Activated CD4-positive, alpha-beta T cell treated with anti-CD3 and anti-CD28 coated beads, Interleukin-2, amount 10 ng/mL, durations not matched to agents 24 days and 14 days (primary cell): Measurements from ENCODE around the gene CTSS. TPM values are rescaled to one million over a fixed set of nuclear protein-coding genes. Genes with fewer than 3 reads are reported as not detected.
"Not testable (repeated sequence)": the region's sequence is repeated elsewhere in the genome, so short reads cannot be mapped to it uniquely, and the experiment has no call there.

Experiments used
- DNase-seq: peaks from one replicate; pipeline ENCODE4 v3.0.0; 2022
- H3K27ac Mint-ChIP-seq: one replicate; pipeline ENCODE4 v1.8.0; 2022; ENCODE audit warnings: mild to moderate bottlenecking, mixed read lengths
- H3K27me3 Mint-ChIP-seq: one replicate; pipeline ENCODE4 v1.8.0; 2022; ENCODE audit warnings: mixed read lengths
- H3K36me3 Mint-ChIP-seq: one replicate; pipeline ENCODE4 v1.8.0; 2022; ENCODE audit warnings: low read depth, mild to moderate bottlenecking, mixed read lengths
- H3K4me1 Mint-ChIP-seq: one replicate; pipeline ENCODE4 v1.8.0; 2021; ENCODE audit warnings: mixed read lengths
- H3K4me3 Mint-ChIP-seq: one replicate; pipeline ENCODE4 v1.8.0; 2022; ENCODE audit warnings: mild to moderate bottlenecking, moderate library complexity, mixed read lengths
- H3K9me3 Mint-ChIP-seq: one replicate; pipeline ENCODE4 v1.8.0; 2021; ENCODE audit warnings: mixed read lengths
- intact Hi-C: fragments of 100-400 bp; cut with micrococcal nuclease; formaldehyde crosslinking; loops from one replicate; pipeline ENCODE4 v1.15.1; 2023
- total RNA-seq: library from RNA; stranded (reverse); gene quantifications from 2 replicates; pipeline ENCODE4 v1.2.3, GENCODE V29; 2022

Gene CTSS
- total RNA-seq, 1 donor from 2014 or later: 26.9 TPM

DNA sequence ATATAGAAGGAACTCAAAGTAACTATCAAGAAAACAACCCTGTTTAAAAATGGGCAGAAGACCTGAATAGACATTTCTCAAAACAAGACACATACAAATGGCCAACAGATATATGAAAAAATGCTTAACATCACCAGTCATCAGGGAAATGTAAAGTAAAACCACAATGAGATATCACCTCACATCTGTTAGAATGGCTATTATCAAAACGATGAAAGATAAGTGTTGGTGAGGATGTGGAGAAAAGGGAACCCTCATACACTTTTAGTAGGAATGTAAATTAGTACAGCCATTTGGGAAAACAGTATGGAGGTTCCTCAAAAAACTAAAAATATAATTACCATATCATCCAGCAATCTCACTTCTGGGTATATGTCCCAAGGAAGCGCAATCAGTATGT, 3.0 kb downstream of the CTSS start:
- intact Hi-C loops: loop anchor here (10.0 kb wide), 1 partner anchor 212 kb away; the partner anchor contains the start of gene CERS2
- H3K36me3 Mint-ChIP-seq: peaks cover 41% of the 10 kb centered on the region

GRCh38 chr1:150761801-150762200, 3.8 kb downstream of the CTSS start:
- H3K9me3 Mint-ChIP-seq: peaks cover 5% of the 10 kb centered on the region
- DNase-seq: no peak
- H3K27me3 Mint-ChIP-seq: no peaks in the 10 kb centered on the region
- no peak overlapping the region for H3K4me3 Mint-ChIP-seq
- no peak overlapping the region for H3K27ac Mint-ChIP-seq
- peaks cover 35% of the 10 kb centered on the region for H3K4me1 Mint-ChIP-seq
- peaks cover 43% of the 10 kb centered on the region for H3K36me3 Mint-ChIP-seq
- intact Hi-C loops: loop anchor here (10.0 kb wide), 1 partner anchor 213 kb away; the partner anchor contains the start of gene CERS2

More for the DNA sequence above, 3.0 kb downstream of the CTSS start:
- Mint-ChIP-seq H3K9me3 (peaks cover 5% of the 10 kb centered on the region), H3K27me3 (no peaks in the 10 kb centered on the region), H3K4me1 (peaks cover 35% of the 10 kb centered on the region), H3K27ac (no peak overlapping the region), H3K4me3 (peak overlapping the region; percentile 24)
- no peak for DNase-seq

- intact Hi-C loops: loop anchor here (10.0 kb wide), 1 partner anchor 215 kb away; the partner anchor contains the start of gene CERS2
- H3K4me1 Mint-ChIP-seq: peaks cover 30% of the 10 kb centered on the region
- no peak overlapping the region for H3K4me3 Mint-ChIP-seq
- H3K36me3 Mint-ChIP-seq: peaks cover 46% of the 10 kb centered on the region
- peaks cover 5% of the 10 kb centered on the region for H3K9me3 Mint-ChIP-seq
- DNase-seq: no peak
- no peak overlapping the region for H3K27ac Mint-ChIP-seq
- H3K27me3 Mint-ChIP-seq: no peaks in the 10 kb centered on the region
Observed at GRCh38 chr1:150760013-150760412, 5.6 kb downstream of the CTSS start.

DNA sequence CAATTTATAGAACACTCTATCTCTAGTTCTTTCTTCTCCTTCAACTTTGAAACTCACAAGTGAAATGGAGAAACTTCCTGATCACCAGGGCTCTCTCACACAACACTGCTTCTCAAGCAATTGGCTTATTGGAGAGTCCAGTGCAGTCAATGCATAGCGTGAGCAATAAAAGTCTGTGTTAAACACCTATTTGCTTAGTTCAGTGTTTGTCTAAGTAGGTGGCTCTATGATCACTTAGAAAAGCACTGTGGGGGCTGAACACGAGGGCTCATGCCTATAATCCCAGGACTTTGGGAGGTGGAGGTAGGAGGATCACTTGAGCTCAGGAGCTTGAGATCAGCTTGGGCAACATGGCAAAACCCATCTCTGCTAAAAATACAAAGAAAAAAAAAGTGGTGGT, 12.2 kb downstream of the CTSS start:
- H3K4me3 Mint-ChIP-seq: no peak overlapping the region
- peaks cover 53% of the 10 kb centered on the region for H3K36me3 Mint-ChIP-seq
- H3K9me3 Mint-ChIP-seq: no peaks in the 10 kb centered on the region
- peaks cover 7% of the 10 kb centered on the region for H3K4me1 Mint-ChIP-seq
- no peaks in the 10 kb centered on the region for H3K27me3 Mint-ChIP-seq
- no peak overlapping the region for H3K27ac Mint-ChIP-seq
- no peak for DNase-seq
- intact Hi-C loops: no loop called here

GRCh38 chr1:150751443-150751842, 14.1 kb downstream of the CTSS start:
- Mint-ChIP-seq H3K36me3 (peaks cover 45% of the 10 kb centered on the region), H3K9me3 (no peaks in the 10 kb centered on the region), H3K4me3 (no peak overlapping the region), H3K27me3 (no peaks in the 10 kb centered on the region), H3K4me1 (peaks cover 7% of the 10 kb centered on the region), H3K27ac (no peak overlapping the region)
- no peak for DNase-seq
- intact Hi-C loops: no loop called here

DNA sequence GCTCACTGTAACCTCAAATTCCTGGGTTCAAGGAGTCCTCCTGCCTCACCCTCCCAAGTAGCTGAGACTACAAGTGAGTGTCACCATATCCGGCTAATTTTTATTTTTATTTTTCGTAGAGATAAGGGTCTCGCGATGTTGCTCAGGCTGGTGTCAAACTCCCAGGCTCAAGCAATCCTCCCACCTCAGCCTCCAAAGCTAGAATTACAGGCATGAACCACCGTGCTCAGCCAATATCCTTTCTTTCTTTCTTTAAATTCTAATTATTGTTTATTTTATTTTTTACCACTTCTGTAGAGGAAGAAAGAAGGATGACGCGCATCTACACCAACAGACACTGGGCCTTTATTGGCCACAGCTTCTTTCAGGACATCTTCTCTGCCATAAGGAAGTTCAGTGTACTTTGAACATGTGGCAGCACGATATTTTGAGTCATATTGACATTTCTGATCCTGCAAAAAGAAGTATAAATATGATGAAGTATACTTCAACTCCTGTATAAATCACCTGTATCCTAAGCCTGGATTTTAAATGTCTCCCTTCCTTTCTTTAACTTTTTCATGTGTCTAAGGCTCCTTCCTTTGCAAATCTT, 15.8 kb downstream of the CTSS start:
- no peaks in the 10 kb centered on the region for H3K9me3 Mint-ChIP-seq
- peaks cover 41% of the 10 kb centered on the region for H3K36me3 Mint-ChIP-seq
- H3K27ac Mint-ChIP-seq: no peak overlapping the region
- DNase-seq: no peak
- intact Hi-C loops: no loop called here
- no peaks in the 10 kb centered on the region for H3K27me3 Mint-ChIP-seq
- H3K4me1 Mint-ChIP-seq: peaks cover 7% of the 10 kb centered on the region
- no peak overlapping the region for H3K4me3 Mint-ChIP-seq

- no peak overlapping the region for H3K4me3 Mint-ChIP-seq
- DNase-seq: no peak
- intact Hi-C loops: no loop called here
- no peaks in the 10 kb centered on the region for H3K27me3 Mint-ChIP-seq
- H3K27ac Mint-ChIP-seq: peak overlapping the region; percentile 29
- H3K4me1 Mint-ChIP-seq: peaks cover 7% of the 10 kb centered on the region
- H3K9me3 Mint-ChIP-seq: no peaks in the 10 kb centered on the region
- H3K36me3 Mint-ChIP-seq: peaks cover 36% of the 10 kb centered on the region
Observed at GRCh38 chr1:150748878-150749719, 16.5 kb downstream of the CTSS start.

GRCh38 chr1:150730130-150730721, 35.4 kb downstream of the CTSS start:
- intact Hi-C loops: no loop called here
- Mint-ChIP-seq H3K9me3 (no peaks in the 10 kb centered on the region), H3K27me3 (no peaks in the 10 kb centered on the region), H3K27ac (no peak overlapping the region), H3K36me3 (peaks cover 15% of the 10 kb centered on the region), H3K4me1 (peaks cover 1% of the 10 kb centered on the region), H3K4me3 (no peak overlapping the region)
- no peak for DNase-seq

GRCh38 chr1:150724336-150724735, 41.2 kb downstream of the CTSS start:
- Mint-ChIP-seq H3K36me3 (no peaks in the 10 kb centered on the region), H3K27me3 (peaks cover 2% of the 10 kb centered on the region), H3K4me1 (no peaks in the 10 kb centered on the region), H3K9me3 (no peaks in the 10 kb centered on the region), H3K27ac (no peak overlapping the region), H3K4me3 (no peak overlapping the region)
- intact Hi-C loops: no loop called here
- no peak for DNase-seq

DNA sequence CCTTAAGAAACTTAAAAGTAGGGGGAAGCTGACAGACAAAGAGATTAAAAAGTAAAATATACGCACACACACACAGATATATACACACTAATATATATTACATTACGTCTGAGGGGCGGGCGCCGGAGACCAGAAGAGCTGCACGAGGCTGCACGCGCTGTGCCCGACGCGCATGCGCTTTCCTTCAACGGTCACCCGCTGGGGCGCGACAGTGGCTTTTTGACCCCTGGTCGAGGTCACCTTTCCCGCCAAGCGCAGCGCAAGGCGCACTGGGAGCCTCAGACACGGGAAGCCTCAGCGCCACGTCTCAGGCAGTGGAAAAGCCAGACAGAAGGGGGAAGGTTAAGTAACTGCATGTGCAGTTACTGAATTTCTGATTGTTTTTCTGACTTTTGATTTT, 44.9 kb downstream of the CTSS start, which contains the start of gene HORMAD1:
Gene HORMAD1, minus strand, starts transcription at position 193 of the 400 bp plus-strand sequence. CDS start 1,390 bp downstream, outside the sequence.
- intact Hi-C loops: no loop called here
- no peak within 1 kb of the TSS for H3K4me3 Mint-ChIP-seq
- H3K27me3 Mint-ChIP-seq: peaks cover 5% of the 10 kb centered on the region
- peak; percentile 49 for DNase-seq
- H3K27ac Mint-ChIP-seq: no peak within 1 kb of the TSS
- H3K4me1 Mint-ChIP-seq: no peaks in the 10 kb centered on the region
- H3K9me3 Mint-ChIP-seq: no peaks in the 10 kb centered on the region
- no peaks in the 10 kb centered on the region for H3K36me3 Mint-ChIP-seq

DNA sequence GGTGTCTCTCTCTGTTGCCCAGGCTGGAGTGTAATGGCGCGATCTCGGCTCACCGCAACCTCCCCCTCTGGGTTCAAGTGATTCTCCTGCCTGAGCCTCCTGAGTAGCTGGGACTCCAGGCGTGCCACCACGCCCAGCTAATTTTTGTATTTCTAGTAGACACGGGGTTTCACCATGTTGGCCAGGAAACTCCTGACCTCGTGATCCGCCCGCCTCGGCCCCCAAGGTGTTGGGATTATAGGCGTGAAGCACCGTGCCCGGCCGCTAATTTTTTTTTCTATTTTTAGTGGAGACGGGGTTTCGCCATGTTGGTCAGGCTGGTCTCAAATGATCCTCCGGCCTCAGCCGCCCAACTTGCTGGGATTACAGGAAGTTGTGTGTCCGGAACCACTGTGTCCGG, 45.5 kb downstream of the CTSS start:
- intact Hi-C loops: no loop called here
- Mint-ChIP-seq H3K4me3 (no peak overlapping the region), H3K9me3 (no peaks in the 10 kb centered on the region), H3K36me3 (no peaks in the 10 kb centered on the region), H3K27ac (no peak overlapping the region), H3K27me3 (peaks cover 5% of the 10 kb centered on the region), H3K4me1 (no peaks in the 10 kb centered on the region)
- no peak for DNase-seq

- DNase-seq: peak; percentile 44
- Mint-ChIP-seq H3K4me1 (no peaks in the 10 kb centered on the region), H3K9me3 (no peaks in the 10 kb centered on the region), H3K27ac (no peak overlapping the region), H3K4me3 (no peak overlapping the region), H3K36me3 (no peaks in the 10 kb centered on the region), H3K27me3 (peaks cover 5% of the 10 kb centered on the region)
- intact Hi-C loops: no loop called here
Observed at GRCh38 chr1:150718225-150718891, 47.2 kb downstream of the CTSS start.

DNA sequence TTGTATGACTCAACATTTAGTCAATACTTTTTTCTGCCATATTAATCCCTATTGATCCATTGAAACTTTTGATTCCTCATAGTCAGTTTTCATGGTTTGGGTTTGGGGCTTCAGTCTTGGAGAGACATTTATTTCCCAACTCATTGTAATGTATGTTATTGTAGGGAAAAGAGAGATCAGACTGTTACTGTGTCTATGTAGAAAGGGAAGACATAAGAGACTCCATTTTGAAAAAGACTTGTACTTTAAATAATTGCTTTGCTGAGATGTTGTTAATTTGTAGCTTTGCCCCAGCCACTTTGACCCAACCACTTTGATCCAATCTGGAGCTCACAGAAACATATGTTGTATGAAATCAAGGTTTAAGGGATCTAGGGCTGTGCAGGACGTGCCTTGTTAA, 56.5 kb downstream of the CTSS start:
- intact Hi-C loops, H3K9me3 Mint-ChIP-seq, H3K4me3 Mint-ChIP-seq: not testable (repeated sequence)

More for the DNA sequence above, 56.5 kb downstream of the CTSS start:
- H3K4me1 Mint-ChIP-seq, H3K36me3 Mint-ChIP-seq, H3K27ac Mint-ChIP-seq, DNase-seq: not testable (repeated sequence)
- H3K27me3 Mint-ChIP-seq: peaks cover 26% of the 10 kb centered on the region
